CD4-positive, alpha-beta T cell (primary cell): Measurements from ENCODE around the gene NOL8. TPM values are rescaled to one million over a fixed set of nuclear protein-coding genes. Genes with fewer than 3 reads are reported as not detected.

Source experiments
- ATAC-seq: fragments of 200-7000 bp; cut with Tn5 transposase; one replicate; pipeline ENCODE4 v1.10.0; 2022; ENCODE audit warnings: mild to moderate bottlenecking; ENCODE audit not compliant: poor library complexity
- CTCF ChIA-PET: fragments of 350-600 bp; sonication (Branson Sonifier 250); formaldehyde crosslinking; loops from one replicate; lab custom pipeline; 2021; ENCODE audit warnings: antibody characterized with exemption, inconsistent platforms; lab: Charles Lee
- POLR2A ChIA-PET: fragments of 350-600 bp; sonication (Branson Sonifier 250); formaldehyde crosslinking; loops from one replicate; lab custom pipeline; 2021; ENCODE audit warnings: antibody characterized with exemption, inconsistent platforms; lab: Charles Lee
- DNase-seq, 14 experiments: peaks; one replicate each; pipeline ENCODE4 v3.0.0-alpha.2; 2013 to 2020; ENCODE audit warnings: mixed read lengths in 2 of 14
- H3K27ac ChIP-seq, 2 donors: one replicate each; pipeline versions ENCODE4 v1.5.1 to v1.7.0; 2013; ENCODE audit warnings: low read length in 2 of 2, low read depth in 1 of 2, mild to moderate bottlenecking in 1 of 2
- H3K27me3 ChIP-seq, 2 experiments: 1 replicate in 1 of 2; 2 replicates in 1 of 2; pipeline versions ENCODE4 v1.6.1 to v1.7.0; 2013; ENCODE audit warnings: low read length in 2 of 2, control low read depth in 1 of 2, mild to moderate bottlenecking in 1 of 2, moderate library complexity in 1 of 2; ENCODE audit not compliant: insufficient read depth in 2 of 2, control insufficient read depth in 1 of 2
- H3K36me3 ChIP-seq: one replicate; pipeline ENCODE4 v1.6.1; 2013; ENCODE audit warnings: low read length, control low read depth; ENCODE audit not compliant: insufficient read depth
- H3K4me1 ChIP-seq: one replicate; pipeline ENCODE4 v1.6.1; 2013; ENCODE audit warnings: low read length, control low read depth; ENCODE audit not compliant: insufficient read depth
- H3K4me3 ChIP-seq: one replicate; pipeline ENCODE4 v1.5.1; 2013; ENCODE audit warnings: mild to moderate bottlenecking, low read length, moderate library complexity
- H3K9me3 ChIP-seq, 2 experiments: 1 replicate in 1 of 2; 2 replicates in 1 of 2; pipeline versions ENCODE4 v1.6.1 to v1.7.0; 2013; ENCODE audit warnings: low read length in 2 of 2, mild to moderate bottlenecking in 2 of 2, control low read depth in 1 of 2, moderate library complexity in 1 of 2; ENCODE audit not compliant: control insufficient read depth in 1 of 2, insufficient read depth in 1 of 2
- H3K27ac Mint-ChIP-seq: one replicate; pipeline ENCODE4 v1.8.0; 2020; ENCODE audit warnings: mixed read lengths
- H3K27me3 Mint-ChIP-seq: one replicate; pipeline ENCODE4 v1.8.0; 2021; ENCODE audit warnings: mixed read lengths
- H3K36me3 Mint-ChIP-seq: one replicate; pipeline ENCODE4 v1.8.0; 2021; ENCODE audit warnings: low read depth, mixed read lengths
- H3K4me1 Mint-ChIP-seq: one replicate; pipeline ENCODE4 v1.8.0; 2021; ENCODE audit warnings: low read depth, mixed read lengths
- H3K4me3 Mint-ChIP-seq: one replicate; pipeline ENCODE4 v1.8.0; 2020; ENCODE audit warnings: mild to moderate bottlenecking, mixed read lengths
- H3K9me3 Mint-ChIP-seq: one replicate; pipeline ENCODE4 v1.8.0; 2020; ENCODE audit warnings: mixed read lengths
- CTCF ChIP-seq: fragments of 200-600 bp; IDR thresholded peaks from one replicate; pipeline ENCODE4 v1.8.0; 2022; ENCODE audit warnings: antibody characterized with exemption, mild to moderate bottlenecking
- intact Hi-C, 2 experiments: fragments of 100-400 bp; cut with DNase I in 1 of 2; cut with micrococcal nuclease in 1 of 2; formaldehyde crosslinking; loops; one replicate each; pipeline versions ENCODE4 v1.15.1 to v1.9.0; 2023 to 2025; cut with DNase I, micrococcal nuclease
- total RNA-seq, 174 experiments: library from RNA in 2 of 174; stranded (reverse) in 2 of 174; gene quantifications; one replicate each; pipeline ENCODE4 v1.2.3 and lab custom pipeline; 2021 to 2026

NOL8 gene
- total RNA-seq, 2 experiments from 2014 or later, result 55.9 to 65.7 TPM

DNA sequence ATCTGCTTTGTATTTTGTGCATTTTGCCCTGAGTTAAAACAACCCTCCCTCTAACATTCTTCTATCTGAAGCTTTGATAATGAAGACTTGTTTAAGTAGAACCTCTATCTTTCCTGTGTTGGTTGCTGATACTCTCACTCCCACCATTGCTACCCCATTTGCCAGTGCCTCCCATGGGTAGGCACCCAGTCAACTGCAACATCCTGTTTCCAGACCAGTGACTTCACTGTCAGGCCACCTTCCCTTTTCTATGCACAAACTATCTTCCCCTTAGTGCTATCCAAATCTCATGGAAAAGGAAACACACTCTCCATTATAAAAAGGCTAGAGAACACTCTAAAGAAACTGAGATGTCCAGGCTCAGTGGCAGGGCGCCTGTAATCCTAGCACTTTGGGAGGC lies 26.0 kb downstream of the NOL8 start:
- CTCF ChIA-PET, result interaction anchor here (1.2 to 1.4 kb wide), 2 partner anchors 22 to 24 kb away, joined by 3 read pairs; no protein-coding TSS in a partner anchor
- intact Hi-C loops, result loop anchor here in 1 of 2 experiments (10.0 kb wide), 5 partner anchors 466 to 1956 kb away; partner anchors contain the start of genes BICD2, FAM120A, FAM120AOS and ZNF169

DNA sequence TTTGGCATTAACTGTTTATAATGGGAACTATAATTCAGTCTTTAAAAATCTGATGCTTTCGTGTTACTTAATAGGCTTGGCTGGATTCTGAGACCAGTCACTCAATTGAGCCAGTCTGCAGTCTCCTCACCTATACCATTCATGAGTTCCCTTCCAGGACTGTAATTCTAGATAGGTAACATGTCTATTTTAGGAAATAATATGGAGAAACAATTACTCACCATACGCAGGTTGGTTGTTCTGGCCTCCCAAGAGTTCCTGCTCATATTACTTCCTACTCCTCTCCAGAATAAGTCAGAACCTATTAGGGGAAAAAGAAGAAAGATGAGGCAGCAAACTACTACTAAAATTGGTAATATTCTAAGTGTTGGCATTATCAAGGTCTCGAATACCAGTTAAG lies 27.1 kb downstream of the NOL8 start:
- ChIA-PET CTCF (interaction anchor here (1.4 kb wide), 1 partner anchor 23 kb away, joined by 3 read pairs; no protein-coding TSS in a partner anchor), POLR2A (no interaction called here)
- Mint-ChIP-seq H3K9me3 (no peaks in the 10 kb centered on the region), H3K4me1 (peaks cover 35% of the 10 kb centered on the region), H3K4me3 (peak overlapping the region; percentile 82), H3K36me3 (peaks cover 73% of the 10 kb centered on the region), H3K27ac (peak overlapping the region; percentile 86), H3K27me3 (no peaks in the 10 kb centered on the region)
- Histone ChIP-seq H3K27ac (peak overlapping the region; percentile 53 to 76), H3K9me3 (no peaks in the 10 kb centered on the region), H3K27me3 (no peaks in the 10 kb centered on the region), H3K4me1 (peaks cover 12% of the 10 kb centered on the region), H3K36me3 (peaks cover 60% of the 10 kb centered on the region), H3K4me3 (peak overlapping the region; percentile 37)
- no peak for DNase-seq
- intact Hi-C loops, result loop anchor here in 1 of 2 experiments (10.0 kb wide), 5 partner anchors 467 to 1957 kb away; partner anchors contain the start of genes BICD2, FAM120A, FAM120AOS and ZNF169
- TF ChIP-seq CTCF, result no peak
- no peak for ATAC-seq

More for the DNA sequence above, 26.0 kb downstream of the NOL8 start:
- H3K27ac ChIP-seq, result no peak overlapping the region
- no peaks in the 10 kb centered on the region for H3K27me3 ChIP-seq
- peaks cover 27% of the 10 kb centered on the region for H3K4me1 Mint-ChIP-seq
- peaks cover 8% of the 10 kb centered on the region for H3K4me1 ChIP-seq
- no peaks in the 10 kb centered on the region for H3K27me3 Mint-ChIP-seq
- H3K27ac Mint-ChIP-seq, result peak overlapping the region; percentile 86
- DNase-seq (no peak), ATAC-seq (no peak)
- peaks cover 77% of the 10 kb centered on the region for H3K36me3 Mint-ChIP-seq
- H3K9me3 ChIP-seq, result no peaks in the 10 kb centered on the region
- no peak overlapping the region for H3K4me3 Mint-ChIP-seq
- no peak for TF ChIP-seq CTCF
- H3K36me3 ChIP-seq, result peaks cover 71% of the 10 kb centered on the region
- POLR2A ChIA-PET, result no interaction called here
- no peaks in the 10 kb centered on the region for H3K9me3 Mint-ChIP-seq
- H3K4me3 ChIP-seq, result no peak overlapping the region

DNA sequence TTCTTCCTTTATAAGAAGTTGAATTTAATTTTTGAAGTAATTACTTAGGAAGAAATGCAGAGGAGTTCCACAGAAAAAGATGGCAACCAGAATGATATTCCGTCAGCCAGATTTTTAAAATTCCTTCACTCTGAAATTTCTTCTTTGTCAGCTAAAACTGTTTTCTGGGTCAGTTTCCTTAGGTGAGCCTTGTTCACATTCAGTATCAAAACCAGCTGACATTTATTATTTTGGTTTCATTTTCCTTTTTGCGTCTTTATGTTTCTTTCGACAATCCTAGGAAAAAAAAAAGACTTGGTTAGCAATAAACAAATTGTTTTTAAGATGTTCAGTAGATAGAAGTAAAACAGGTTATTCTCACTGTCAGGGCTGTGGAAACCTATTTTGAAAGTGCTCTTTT lies 27.5 kb downstream of the NOL8 start:
- intact Hi-C loops, result loop anchor here in 1 of 2 experiments (10.0 kb wide), 5 partner anchors 467 to 1957 kb away; partner anchors contain the start of genes BICD2, FAM120A, FAM120AOS and ZNF169

More for the DNA sequence above, 27.5 kb downstream of the NOL8 start:
- H3K36me3 Mint-ChIP-seq, result peaks cover 69% of the 10 kb centered on the region
- ATAC-seq (no peak), DNase-seq (peak in 2 of 14 experiments; percentile 20 to 63)
- no peaks in the 10 kb centered on the region for H3K27me3 Mint-ChIP-seq
- peak overlapping the region; percentile 37 for H3K4me3 ChIP-seq
- peaks cover 56% of the 10 kb centered on the region for H3K36me3 ChIP-seq
- H3K27ac Mint-ChIP-seq, result peak overlapping the region; percentile 86
- CTCF ChIA-PET, result no interaction called here
- no peaks in the 10 kb centered on the region for H3K27me3 ChIP-seq
- H3K4me3 Mint-ChIP-seq, result peak overlapping the region; percentile 82
- no peaks in the 10 kb centered on the region for H3K9me3 ChIP-seq
- no peak for TF ChIP-seq CTCF
- H3K4me1 Mint-ChIP-seq, result peaks cover 39% of the 10 kb centered on the region
- H3K27ac ChIP-seq, result peak overlapping the region; percentile 53 to 76
- POLR2A ChIA-PET, result no interaction called here
- peaks cover 15% of the 10 kb centered on the region for H3K4me1 ChIP-seq
- no peaks in the 10 kb centered on the region for H3K9me3 Mint-ChIP-seq
